HL-60 (cell line): ENCODE results near the gene TSHZ2.

Experiments
- CTCF ChIP-seq: IDR thresholded peaks from one replicate; pipeline ENCODE4 v1.5.1; 2011; ENCODE audit warnings: low read length, control low read depth, inconsistent platforms; ENCODE audit not compliant: insufficient read depth
- POLR2AphosphoS5 ChIP-seq: IDR thresholded peaks from 2 replicates; pipeline ENCODE4 v1.6.1; 2012; ENCODE audit warnings: low read depth
- SPI1 ChIP-seq: IDR thresholded peaks from 2 replicates; pipeline ENCODE4 v1.6.1; 2012; ENCODE audit warnings: low read depth, mild to moderate bottlenecking, borderline replicate concordance

- no peak for TF ChIP-seq CTCF
- TF ChIP-seq POLR2AphosphoS5, result no peak
- no peak for TF ChIP-seq SPI1
These were observed 373.6 kb downstream of the TSHZ2 start for GRCh38 chr20:53345536-53346334.
